Transverse colon (tissue), 4 donors: ENCODE results near the gene APH1A.

ENCODE experiments used
- CTCF ChIP-seq, 5 experiments: fragments of 200-600 bp in 3 of 5; fragments of 450-650 bp in 2 of 5; sonication (generic) in 3 of 5; IDR thresholded peaks; 1 replicate in 2 of 5; 2 replicates in 3 of 5; pipeline ENCODE4 v1.5.1; 2016 to 2017; ENCODE audit warnings: antibody characterized with exemption in 5 of 5, inconsistent platforms in 3 of 5, mild to moderate bottlenecking in 2 of 5, moderate library complexity in 1 of 5
- EP300 ChIP-seq: sonication (generic); formaldehyde crosslinking; IDR thresholded peaks from one replicate; pipeline ENCODE4 v1.6.1; 2017; ENCODE audit warnings: antibody characterized with exemption, low read depth
- POLR2A ChIP-seq: fragments of 450-650 bp; IDR thresholded peaks from one replicate; pipeline ENCODE4 v1.6.1; 2016; ENCODE audit warnings: antibody characterized with exemption, mild to moderate bottlenecking, moderate library complexity
- POLR2AphosphoS5 ChIP-seq, 3 donors: sonication (generic); formaldehyde crosslinking; IDR thresholded peaks; one replicate each; pipeline ENCODE4 v1.6.1; 2016; ENCODE audit warnings: antibody characterized with exemption in 3 of 3

- no peak for TF ChIP-seq CTCF (IDR thresholded peaks at IDR 0.05)
- TF ChIP-seq EP300: no peak
- no peak for TF ChIP-seq POLR2AphosphoS5 (IDR thresholded peaks at IDR 0.05)
- TF ChIP-seq POLR2A: no peak
These were observed 9.6 kb downstream of the APH1A start for GRCh38 chr1:150259217-150259616.
